ENCODE measurements around the gene GGNBP2. TPM values are rescaled to one million over a fixed set of nuclear protein-coding genes. Genes with fewer than 3 reads are reported as not detected.

Gene GGNBP2
- 27.9 and 31.1 TPM in 2 replicates for total RNA-seq

GRCh38 chr17:36544307-36545076 lies at the start of gene GGNBP2:
GGNBP2 (plus strand) TSS chr17:36544919; CDS start chr17:36545725, 806 bp downstream.

DNA sequence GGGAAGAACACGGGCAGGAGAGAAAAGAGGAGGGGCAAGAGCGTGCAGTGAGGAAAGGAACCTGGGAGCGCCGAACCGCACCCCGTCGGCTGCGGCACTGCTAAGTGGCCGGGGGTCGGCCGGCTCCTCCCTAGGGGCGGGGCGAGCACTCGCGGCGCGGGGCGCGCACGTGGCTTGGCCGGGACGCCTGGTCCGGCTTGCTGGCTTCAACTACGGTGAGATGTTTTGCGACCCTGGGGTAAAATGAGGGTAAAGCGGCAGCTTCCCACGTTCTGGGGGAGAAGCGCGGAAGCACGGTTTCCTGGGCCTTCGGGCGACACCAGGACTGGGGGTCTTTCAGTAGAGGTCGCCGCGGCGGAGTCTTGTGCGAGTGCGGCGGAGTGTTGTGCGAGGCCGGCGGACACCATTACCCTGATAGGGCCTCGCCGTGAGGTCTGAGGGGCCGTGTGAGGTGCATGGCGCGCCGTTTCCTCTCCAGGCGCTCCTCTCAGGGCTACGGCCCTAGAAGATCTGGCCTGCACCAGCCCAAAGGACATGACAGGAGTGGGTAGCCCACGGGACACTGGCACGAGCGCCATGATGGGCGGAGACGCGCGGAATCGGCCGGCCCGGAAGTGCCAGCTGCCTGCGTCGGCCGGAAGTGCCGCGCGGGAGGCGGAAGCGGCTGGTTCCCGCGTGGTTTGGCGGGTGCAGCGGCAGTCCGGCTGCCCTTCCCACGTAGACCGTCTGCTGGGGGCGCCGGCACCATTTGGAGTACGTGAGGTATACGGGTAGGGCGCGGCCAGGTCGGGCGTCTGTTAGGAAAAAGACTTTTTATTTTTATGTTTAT lies 9.7 kb upstream of the GGNBP2 start, which contains the start of the genes MYO19 and PIGW:
MYO19 (minus strand) TSS at position 29 of the 829 bp plus-strand sequence. CDS start 2,330 bp downstream, outside the sequence.
PIGW (plus strand) TSS at position 148 of the 829 bp plus-strand sequence. CDS start 2,115 bp downstream, outside the sequence.

DNA sequence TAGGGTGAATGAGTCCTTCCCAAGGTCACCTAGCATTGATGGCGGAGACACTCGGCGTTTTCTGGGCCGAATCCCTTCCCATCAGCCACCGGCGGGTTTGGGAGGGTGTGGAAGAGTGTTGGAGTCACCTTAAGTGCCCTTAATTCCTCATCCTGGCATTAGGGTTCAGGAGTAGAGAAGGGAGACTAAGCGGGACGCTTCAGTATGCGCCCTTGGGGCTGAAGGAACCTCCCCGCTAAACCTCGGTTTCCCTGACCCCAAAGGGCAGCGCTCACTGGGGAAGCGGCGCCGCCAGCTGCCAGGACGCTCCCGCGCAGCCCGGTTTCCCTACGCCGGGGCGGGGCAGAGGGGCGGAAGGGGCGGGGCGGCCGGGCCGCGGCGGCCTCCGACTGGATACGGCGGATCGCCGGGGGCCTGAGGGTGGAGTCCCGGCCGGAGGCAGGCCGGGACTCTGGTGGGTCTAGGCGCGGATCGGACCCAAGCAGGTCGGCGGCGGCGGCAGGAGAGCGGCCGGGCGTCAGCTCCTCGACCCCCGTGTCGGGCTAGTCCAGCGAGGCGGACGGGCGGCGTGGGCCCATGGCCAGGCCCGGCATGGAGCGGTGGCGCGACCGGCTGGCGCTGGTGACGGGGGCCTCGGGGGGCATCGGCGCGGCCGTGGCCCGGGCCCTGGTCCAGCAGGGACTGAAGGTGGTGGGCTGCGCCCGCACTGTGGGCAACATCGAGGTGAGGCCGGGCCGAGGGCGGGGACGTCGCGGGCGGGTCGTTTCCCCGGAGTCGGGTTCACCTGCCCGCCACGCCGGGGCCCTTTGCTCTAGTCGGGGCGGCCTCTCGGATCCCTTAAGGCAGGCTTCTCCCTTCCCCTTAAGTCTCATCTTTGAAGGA lies 47.0 kb downstream of the GGNBP2 start, which contains the start of gene DHRS11:
DHRS11 (plus strand) TSS at position 446 of the 882 bp plus-strand sequence; CDS start at position 577, 131 bp downstream.

DNA sequence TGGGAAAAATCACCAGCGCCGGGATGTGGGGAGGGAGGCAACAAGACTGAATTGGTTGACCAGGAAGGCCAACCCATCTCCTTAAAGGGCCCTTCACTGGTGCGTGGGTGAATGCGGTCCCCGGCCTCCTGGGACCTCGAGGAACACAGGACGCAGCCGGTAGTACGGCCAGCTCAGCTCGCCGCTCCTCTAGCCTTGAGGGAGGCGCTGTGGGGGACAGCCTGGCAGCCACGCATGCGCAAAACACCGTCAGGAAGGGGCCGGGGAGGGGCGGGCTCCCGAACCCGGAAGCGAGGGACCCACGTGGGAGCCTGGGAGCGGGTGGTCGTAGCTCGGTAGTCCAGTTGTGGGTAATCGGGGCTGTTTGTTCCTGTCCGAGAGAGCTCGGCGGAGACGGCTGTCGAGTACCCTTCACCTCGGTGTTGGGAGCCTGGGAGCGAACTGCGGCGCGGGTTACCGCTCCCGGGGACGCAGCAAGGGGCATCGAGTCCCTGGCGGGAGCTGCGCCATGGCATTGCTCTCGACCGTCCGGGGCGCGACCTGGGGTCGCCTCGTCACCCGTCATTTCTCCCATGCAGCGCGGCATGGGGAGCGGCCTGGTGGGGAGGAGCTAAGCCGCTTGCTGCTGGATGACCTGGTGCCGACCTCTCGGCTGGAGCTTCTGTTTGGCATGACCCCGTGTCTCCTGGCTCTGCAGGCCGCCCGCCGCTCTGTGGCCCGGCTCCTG lies 56.7 kb downstream of the GGNBP2 start, which contains the start of gene MRM1:
MRM1 (plus strand) TSS at position 281 of the 727 bp plus-strand sequence; CDS start at position 509, 228 bp downstream.

Other genes with a start within 250 kb of the GGNBP2 start
- not detected in 2 replicates for gene TBC1D3G, start 221.0 kb upstream of the GGNBP2 start, total RNA-seq
- not detected in 2 replicates for gene TBC1D3H, start 156.5 kb upstream of the GGNBP2 start, total RNA-seq
- gene ZNHIT3, start 58.2 kb upstream of the GGNBP2 start, total RNA-seq, result 37.1 and 37.5 TPM in 2 replicates
- 20.9 and 30.7 TPM in 2 replicates for gene MYO19, start 10.1 kb upstream of the GGNBP2 start, total RNA-seq
- 5.4 and 9.7 TPM in 2 replicates for gene PIGW, start 9.9 kb upstream of the GGNBP2 start, total RNA-seq
- 2.6 and 4.0 TPM in 2 replicates for gene DHRS11, start 47.0 kb downstream of the GGNBP2 start, total RNA-seq
- gene MRM1, start 56.7 kb downstream of the GGNBP2 start, total RNA-seq, result 5.8 and 6.7 TPM in 2 replicates

Measured in cardiac atrium fibroblast (primary cell).